IMR-90 (cell line): ENCODE data around the gene CCDC136.

ENCODE experiments used
- CEBPB ChIP-seq: IDR thresholded peaks from 2 replicates; pipeline ENCODE4 v1.6.1; 2012; ENCODE audit warnings: low read depth, low read length, improper control_type of control experiment
- CTCF ChIP-seq: conservative IDR thresholded peaks from 2 replicates; pipeline ENCODE4 v1.5.1; 2012; ENCODE audit warnings: mild to moderate bottlenecking, low read depth, low read length, improper control_type of control experiment
- FOS ChIP-seq: fragments of 150-350 bp; IDR thresholded peaks from 2 replicates; pipeline ENCODE4 v1.6.1; 2016; ENCODE audit warnings: low read depth, low read length
- MAFK ChIP-seq: IDR thresholded peaks from 2 replicates; pipeline ENCODE4 v1.6.1; 2012; ENCODE audit warnings: low read depth, low read length, improper control_type of control experiment
- MXI1 ChIP-seq: IDR thresholded peaks from 2 replicates; pipeline ENCODE4 v1.6.1; 2012; ENCODE audit warnings: low read depth, mild to moderate bottlenecking, low read length, moderate library complexity, borderline replicate concordance
- POLR2A ChIP-seq: IDR thresholded peaks from 2 replicates; pipeline ENCODE4 v1.6.1; 2012; ENCODE audit warnings: mild to moderate bottlenecking, low read depth, low read length
- RCOR1 ChIP-seq: IDR thresholded peaks from 2 replicates; pipeline ENCODE4 v1.6.1; 2012; ENCODE audit warnings: mild to moderate bottlenecking, low read length, improper control_type of control experiment; ENCODE audit not compliant: insufficient replicate concordance
- RFX5 ChIP-seq: IDR thresholded peaks from 2 replicates; pipeline ENCODE4 v1.8.0; 2012; ENCODE audit warnings: low read depth, mild to moderate bottlenecking, low read length, moderate library complexity
- SMC3 ChIP-seq: fragments of 150-350 bp; IDR thresholded peaks from 2 replicates; pipeline ENCODE4 v1.6.1; 2016; ENCODE audit warnings: low read depth, mild to moderate bottlenecking, antibody characterized with exemption, low read length, moderate library complexity
- USF2 ChIP-seq: fragments of 150-350 bp; IDR thresholded peaks from 2 replicates; pipeline ENCODE4 v1.6.1; 2017; ENCODE audit warnings: mild to moderate bottlenecking, antibody characterized with exemption, low read length, low read depth

GRCh38 chr7:128867241-128867640 lies 75.5 kb downstream of the CCDC136 start:
- TF ChIP-seq CTCF (no peak), MAFK (no peak), FOS (no peak), CEBPB (no peak), POLR2A (no peak), RFX5 (no peak), RCOR1 (no peak), USF2 (no peak), SMC3 (no peak), MXI1 (no peak)
